SU-DHL-6 (cell line): ENCODE data around the gene TMPRSS5.

Experiments used
- H2AFZ ChIP-seq: fragments of 200-600 bp; sonication (generic); 2 replicates; pipeline ENCODE4 v1.6.1; 2014; ENCODE audit warnings: low read depth, mild to moderate bottlenecking, moderate library complexity, mixed read lengths, antibody characterized with exemption, low read length; ENCODE audit not compliant: severe bottlenecking
- H3F3A ChIP-seq: fragments of 200-600 bp; shearing (Covaris generic); 2 replicates; pipeline ENCODE4 v1.6.0; 2016; ENCODE audit warnings: antibody characterized with exemption, mild to moderate bottlenecking; ENCODE audit not compliant: insufficient read depth
- H3K27ac ChIP-seq: fragments of 200-600 bp; sonication (generic); 2 replicates; pipeline ENCODE4 v1.5.1; 2016; ENCODE audit warnings: low read depth, mild to moderate bottlenecking, low read length, moderate library complexity, mixed read lengths
- H3K27me3 ChIP-seq: fragments of 200-600 bp; sonication (generic), shearing (Covaris generic); 2 replicates; pipeline ENCODE4 v1.6.0; 2014; ENCODE audit warnings: mild to moderate bottlenecking, low read length
- H3K36me3 ChIP-seq: fragments of 200-600 bp; sonication (generic); 2 replicates; pipeline ENCODE4 v1.6.1; 2014; ENCODE audit warnings: mild to moderate bottlenecking, low read length, mixed read lengths
- H3K4me2 ChIP-seq: fragments of 300-600, 200-600 bp; shearing (Covaris generic), sonication (generic); 2 replicates; pipeline ENCODE4 v1.6.0; 2014; ENCODE audit warnings: low read length, low read depth, mild to moderate bottlenecking; ENCODE audit not compliant: poor library complexity, severe bottlenecking
- H3K4me3 ChIP-seq: fragments of 200-600 bp; sonication (generic); 2 replicates; pipeline ENCODE4 v1.5.1; 2014; ENCODE audit warnings: antibody characterized with exemption, low read length, mild to moderate bottlenecking, mixed read lengths; ENCODE audit not compliant: insufficient read depth, poor library complexity, severe bottlenecking
- H3K79me2 ChIP-seq: fragments of 200-600 bp; sonication (generic); 2 replicates; pipeline ENCODE4 v1.6.1; 2014; ENCODE audit warnings: mild to moderate bottlenecking, low read length, moderate library complexity; ENCODE audit not compliant: insufficient read depth
- H3K9ac ChIP-seq: fragments of 200-600 bp; sonication (generic); 2 replicates; pipeline ENCODE4 v1.7.0; 2014; ENCODE audit warnings: mild to moderate bottlenecking, low read length
- H3K9me2 ChIP-seq: fragments of 200-600 bp; sonication (generic); replicated peaks from 2 replicates; pipeline ENCODE4 v1.6.1; 2014; ENCODE audit warnings: low read length; ENCODE audit not compliant: insufficient read depth
- H3K9me3 ChIP-seq: fragments of 200-600 bp; sonication (generic); 2 replicates; pipeline ENCODE4 v1.6.1; 2014; ENCODE audit warnings: low read length, mixed read lengths; ENCODE audit not compliant: insufficient read depth
- H4K20me1 ChIP-seq: fragments of 200-600 bp; sonication (generic); 2 replicates; pipeline ENCODE4 v1.6.1; 2014; ENCODE audit warnings: low read depth, mild to moderate bottlenecking, antibody characterized with exemption, low read length, moderate library complexity, mixed read lengths
- EZH2phosphoT487 ChIP-seq: fragments of 200-600 bp; sonication (generic), shearing (Covaris generic); conservative IDR thresholded peaks from 2 replicates; pipeline ENCODE4 v1.6.1; 2018; ENCODE audit warnings: mild to moderate bottlenecking, antibody characterized with exemption, low read length, moderate library complexity, mixed read lengths
- TF ChIP-seq, protein P1 (sequence below): fragments of 200-600 bp; sonication (generic); IDR thresholded peaks from one replicate; pipeline ENCODE4 v1.5.1; 2017; ENCODE audit warnings: antibody characterized with exemption, mild to moderate bottlenecking, low read length, moderate library complexity; ENCODE audit not compliant: insufficient read depth, poor library complexity, severe bottlenecking

The TMPRSS5 gene

GRCh38 chr11:113723787-113724186 is 17.7 kb upstream of the TMPRSS5 start:
- TF ChIP-seq EZH2phosphoT487 = no peak
- TF ChIP-seq, protein P1, sequence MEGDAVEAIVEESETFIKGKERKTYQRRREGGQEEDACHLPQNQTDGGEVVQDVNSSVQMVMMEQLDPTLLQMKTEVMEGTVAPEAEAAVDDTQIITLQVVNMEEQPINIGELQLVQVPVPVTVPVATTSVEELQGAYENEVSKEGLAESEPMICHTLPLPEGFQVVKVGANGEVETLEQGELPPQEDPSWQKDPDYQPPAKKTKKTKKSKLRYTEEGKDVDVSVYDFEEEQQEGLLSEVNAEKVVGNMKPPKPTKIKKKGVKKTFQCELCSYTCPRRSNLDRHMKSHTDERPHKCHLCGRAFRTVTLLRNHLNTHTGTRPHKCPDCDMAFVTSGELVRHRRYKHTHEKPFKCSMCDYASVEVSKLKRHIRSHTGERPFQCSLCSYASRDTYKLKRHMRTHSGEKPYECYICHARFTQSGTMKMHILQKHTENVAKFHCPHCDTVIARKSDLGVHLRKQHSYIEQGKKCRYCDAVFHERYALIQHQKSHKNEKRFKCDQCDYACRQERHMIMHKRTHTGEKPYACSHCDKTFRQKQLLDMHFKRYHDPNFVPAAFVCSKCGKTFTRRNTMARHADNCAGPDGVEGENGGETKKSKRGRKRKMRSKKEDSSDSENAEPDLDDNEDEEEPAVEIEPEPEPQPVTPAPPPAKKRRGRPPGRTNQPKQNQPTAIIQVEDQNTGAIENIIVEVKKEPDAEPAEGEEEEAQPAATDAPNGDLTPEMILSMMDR = no peak
- H3K36me3 ChIP-seq = no peaks in the 10 kb centered on the region
- no peaks in the 10 kb centered on the region for H4K20me1 ChIP-seq
- peaks cover 5% of the 10 kb centered on the region; the same call in 1 of the 2 replicates for H3K9me3 ChIP-seq
- H2AFZ ChIP-seq = no peak overlapping the region
- H3K4me3 ChIP-seq = no peak overlapping the region
- H3K79me2 ChIP-seq = no peaks in the 10 kb centered on the region
- H3K9me2 ChIP-seq = no peaks in the 10 kb centered on the region
- no peak overlapping the region for H3K27ac ChIP-seq
- no peak overlapping the region for H3K4me2 ChIP-seq
- H3K9ac ChIP-seq = no peak overlapping the region
- no peaks in the 10 kb centered on the region for H3F3A ChIP-seq
- no peaks in the 10 kb centered on the region for H3K27me3 ChIP-seq

GRCh38 chr11:113722934-113723333 is 16.8 kb upstream of the TMPRSS5 start:
- Histone ChIP-seq H3K9ac (no peak overlapping the region), H3K27me3 (no peaks in the 10 kb centered on the region), H3F3A (no peaks in the 10 kb centered on the region), H3K36me3 (no peaks in the 10 kb centered on the region), H3K27ac (no peak overlapping the region), H3K4me3 (no peak overlapping the region), H2AFZ (no peak overlapping the region), H3K9me2 (no peaks in the 10 kb centered on the region), H3K4me2 (no peak overlapping the region), H3K79me2 (no peaks in the 10 kb centered on the region), H3K9me3 (peaks cover 5% of the 10 kb centered on the region; the same call in 1 of the 2 replicates), H4K20me1 (no peaks in the 10 kb centered on the region)
- TF ChIP-seq, protein P1 = no peak
- TF ChIP-seq EZH2phosphoT487 = no peak

- Histone ChIP-seq H2AFZ (no peak overlapping the region), H4K20me1 (no peaks in the 10 kb centered on the region), H3K9me2 (no peaks in the 10 kb centered on the region), H3K79me2 (no peaks in the 10 kb centered on the region), H3K9me3 (peaks cover 5% of the 10 kb centered on the region; the same call in 1 of the 2 replicates), H3K36me3 (no peaks in the 10 kb centered on the region), H3F3A (no peaks in the 10 kb centered on the region), H3K27me3 (no peaks in the 10 kb centered on the region), H3K27ac (no peak overlapping the region), H3K9ac (no peak overlapping the region), H3K4me3 (no peak overlapping the region), H3K4me2 (no peak overlapping the region)
- TF ChIP-seq EZH2phosphoT487 = no peak
- TF ChIP-seq, protein P1 = no peak
Observed at GRCh38 chr11:113722221-113722620, 16.1 kb upstream of the TMPRSS5 start.
